Stomach (tissue), 9 donors: ENCODE data around the gene ATP2B2. TPM values are rescaled to one million over a fixed set of nuclear protein-coding genes. Genes with fewer than 3 reads are reported as not detected.

Experiments
- DNase-seq, 2 donors: peaks; one replicate each; pipeline versions ENCODE4 v3.0.0 to v3.0.0-alpha.2; 2013 to 2019
- H3K27ac ChIP-seq, 5 donors: fragments of 200-600 bp in 4 of 5; sonication (generic) in 4 of 5; one replicate each; pipeline ENCODE4 v1.5.1; 2013 to 2019; ENCODE audit warnings: mild to moderate bottlenecking in 1 of 5, moderate library complexity in 1 of 5
- H3K27me3 ChIP-seq, 3 donors: fragments of 200-600 bp; sonication (generic); one replicate each; pipeline ENCODE4 v1.5.1; 2017 to 2019; ENCODE audit warnings: mixed run types in 1 of 3
- H3K36me3 ChIP-seq, 4 donors: fragments of 200-600 bp; sonication (generic); 1 replicate in 3 of 4; 2 replicates in 1 of 4; pipeline ENCODE4 v1.5.1; 2016 to 2019
- H3K4me1 ChIP-seq, 4 donors: fragments of 200-600 bp; sonication (generic); one replicate each; pipeline ENCODE4 v1.5.1; 2016 to 2019
- H3K4me3 ChIP-seq, 4 donors: fragments of 200-600 bp; sonication (generic) in 3 of 4; one replicate each; pipeline ENCODE4 v1.5.1; 2016 to 2019; ENCODE audit warnings: mild to moderate bottlenecking in 1 of 4
- H3K9me3 ChIP-seq, 4 donors: fragments of 200-600 bp; sonication (generic); one replicate each; pipeline ENCODE4 v1.5.1; 2016 to 2019
- EP300 ChIP-seq: sonication (generic); formaldehyde crosslinking; IDR thresholded peaks from one replicate; pipeline ENCODE4 v1.6.1; 2017; ENCODE audit warnings: antibody characterized with exemption
- POLR2A ChIP-seq, 4 donors: fragments of 450-650 bp; IDR thresholded peaks; one replicate each; pipeline ENCODE4 v1.6.1; 2016; ENCODE audit warnings: antibody characterized with exemption in 4 of 4, control low read depth in 2 of 4, mild to moderate bottlenecking in 1 of 4, moderate library complexity in 1 of 4
- POLR2AphosphoS5 ChIP-seq, 3 donors: sonication (generic); formaldehyde crosslinking; IDR thresholded peaks; one replicate each; pipeline ENCODE4 v1.6.1; 2016; ENCODE audit warnings: antibody characterized with exemption in 3 of 3
- WGBS, 5 donors: extraction: QIAGEN DNeasy Blood & Tissue Kit in 3 of 5; methylation state at CpG; one replicate each; pipeline versions ENCODE4 v1.1.5 to v1.1.7; 2013 to 2018; 5-methylcytosine and 5-hydroxymethylcytosine counted together
- intact Hi-C: fragments of 100-400 bp; cut with DNase I; formaldehyde crosslinking; loops from one replicate; pipeline ENCODE4 v1.15.1; 2023; ENCODE audit warnings: low total_unique reads
- polyA plus RNA-seq, 3 donors: library from polyadenylated mRNA; stranded (reverse); fragments of 200-250 nt; gene quantifications; one replicate each; pipeline ENCODE4 v1.2.3, GENCODE V29; 2013
- total RNA-seq, 5 donors: library from RNA; depleted of rRNA; stranded (reverse); fragments of >200 nt; gene quantifications; one replicate each; pipeline versions ENCODE4 v1.1.0 to v1.2.3, GENCODE V29; 2014 to 2016
- TF ChIP-seq, protein P1 (sequence below), 7 experiments: fragments of 450-650 bp in 4 of 7; fragments of 200-600 bp in 3 of 7; sonication (generic) in 3 of 7; IDR thresholded peaks; one replicate each; pipeline ENCODE4 v1.5.1; 2016 to 2019; ENCODE audit warnings: antibody characterized with exemption in 7 of 7, control low read depth in 2 of 7, mild to moderate bottlenecking in 1 of 7
- donor health status: healthy with polysubstance abuse.
- donor health status: Bipolar disorder and iron deficiency.
- donor health status: healthy.

Gene ATP2B2
- total and polyA plus RNA-seq, 8 donors = 0.03 to 0.37 TPM; not detected in 6

GRCh38 chr3:10437272-10437994, 68.0 kb downstream of the ATP2B2 start:
- no peaks in the 10 kb centered on the region for H3K27me3 ChIP-seq
- no peaks in the 10 kb centered on the region for H3K9me3 ChIP-seq
- H3K4me1 ChIP-seq = no peaks in the 10 kb centered on the region
- no peak overlapping the region for H3K4me3 ChIP-seq
- H3K36me3 ChIP-seq = no peaks in the 10 kb centered on the region
- TF ChIP-seq, protein P1, sequence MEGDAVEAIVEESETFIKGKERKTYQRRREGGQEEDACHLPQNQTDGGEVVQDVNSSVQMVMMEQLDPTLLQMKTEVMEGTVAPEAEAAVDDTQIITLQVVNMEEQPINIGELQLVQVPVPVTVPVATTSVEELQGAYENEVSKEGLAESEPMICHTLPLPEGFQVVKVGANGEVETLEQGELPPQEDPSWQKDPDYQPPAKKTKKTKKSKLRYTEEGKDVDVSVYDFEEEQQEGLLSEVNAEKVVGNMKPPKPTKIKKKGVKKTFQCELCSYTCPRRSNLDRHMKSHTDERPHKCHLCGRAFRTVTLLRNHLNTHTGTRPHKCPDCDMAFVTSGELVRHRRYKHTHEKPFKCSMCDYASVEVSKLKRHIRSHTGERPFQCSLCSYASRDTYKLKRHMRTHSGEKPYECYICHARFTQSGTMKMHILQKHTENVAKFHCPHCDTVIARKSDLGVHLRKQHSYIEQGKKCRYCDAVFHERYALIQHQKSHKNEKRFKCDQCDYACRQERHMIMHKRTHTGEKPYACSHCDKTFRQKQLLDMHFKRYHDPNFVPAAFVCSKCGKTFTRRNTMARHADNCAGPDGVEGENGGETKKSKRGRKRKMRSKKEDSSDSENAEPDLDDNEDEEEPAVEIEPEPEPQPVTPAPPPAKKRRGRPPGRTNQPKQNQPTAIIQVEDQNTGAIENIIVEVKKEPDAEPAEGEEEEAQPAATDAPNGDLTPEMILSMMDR (IDR thresholded peaks at IDR 0.05) = no peak
- WGBS, 5 donors = 67 to 79% (median 72%) methylated on average over 7 of the region's 7 CpGs
- H3K27ac ChIP-seq = no peak overlapping the region
- intact Hi-C loops = no loop called here
- DNase-seq = peak in 1 of 2 donors; percentile 59

GRCh38 chr3:10435850-10436249, 69.5 kb downstream of the ATP2B2 start:
- Histone ChIP-seq H3K27ac (no peak overlapping the region), H3K27me3 (no peaks in the 10 kb centered on the region), H3K36me3 (no peaks in the 10 kb centered on the region), H3K9me3 (no peaks in the 10 kb centered on the region), H3K4me3 (no peak overlapping the region), H3K4me1 (no peaks in the 10 kb centered on the region)
- DNase-seq = no peak
- intact Hi-C loops = no loop called here
- 76 to 86% (median 79%) methylated on average over 3 of the region's 3 CpGs for WGBS, 5 donors
- no peak for TF ChIP-seq POLR2A (IDR thresholded peaks at IDR 0.05)
- no peak for TF ChIP-seq EP300
- TF ChIP-seq, protein P1 (IDR thresholded peaks at IDR 0.05) = no peak
- TF ChIP-seq POLR2AphosphoS5 (IDR thresholded peaks at IDR 0.05) = no peak

- Histone ChIP-seq H3K4me3 (no peak overlapping the region), H3K27ac (no peak overlapping the region), H3K27me3 (no peaks in the 10 kb centered on the region), H3K4me1 (no peaks in the 10 kb centered on the region), H3K9me3 (no peaks in the 10 kb centered on the region), H3K36me3 (no peaks in the 10 kb centered on the region)
- DNase-seq = no peak
- WGBS, 5 donors = 81 to 90% (median 85%) methylated on average over 7 to 9 of the region's 9 CpGs
- intact Hi-C loops = no loop called here
- TF ChIP-seq EP300 (no peak), POLR2A (IDR thresholded peaks at IDR 0.05) (no peak), POLR2AphosphoS5 (IDR thresholded peaks at IDR 0.05) (no peak)
- TF ChIP-seq, protein P1 (IDR thresholded peaks at IDR 0.05) = no peak
Observed at GRCh38 chr3:10434938-10435336, 70.4 kb downstream of the ATP2B2 start.

GRCh38 chr3:10434144-10434937, 71.0 kb downstream of the ATP2B2 start:
- intact Hi-C loops = no loop called here
- 77 to 91% (median 87%) methylated on average over 2 of the region's 2 CpGs for WGBS, 5 donors
- H3K4me1 ChIP-seq = no peaks in the 10 kb centered on the region
- H3K27ac ChIP-seq = no peak overlapping the region
- no peak for TF ChIP-seq POLR2AphosphoS5 (IDR thresholded peaks at IDR 0.05)
- TF ChIP-seq POLR2A (IDR thresholded peaks at IDR 0.05) = no peak
- TF ChIP-seq EP300 = no peak
- TF ChIP-seq, protein P1 (IDR thresholded peaks at IDR 0.05) = no peak
- no peak overlapping the region for H3K4me3 ChIP-seq
- no peaks in the 10 kb centered on the region for H3K27me3 ChIP-seq
- no peak for DNase-seq
- no peaks in the 10 kb centered on the region for H3K9me3 ChIP-seq
- H3K36me3 ChIP-seq = no peaks in the 10 kb centered on the region
